Mucosa of descending colon (tissue), 3 donors: ENCODE data around the gene RNF168. TPM values are rescaled to one million over a fixed set of nuclear protein-coding genes. Genes with fewer than 3 reads are reported as not detected.
A peak's percentile ranks its signal among the peaks of the same experiment; 100 is the strongest.
"Not testable (repeated sequence)": the region's sequence is repeated elsewhere in the genome, so short reads cannot be mapped to it uniquely, and the experiment has no call there.

Experiments used
- ATAC-seq: fragments of 200-7000 bp; cut with Tn5 transposase; one replicate; pipeline ENCODE4 v1.9.1; 2020; ENCODE audit warnings: mild to moderate bottlenecking, moderate library complexity
- DNase-seq, 3 donors: peaks; one replicate each; pipeline ENCODE4 v3.0.0-alpha.2; 2020
- H3K36me3 ChIP-seq: fragments of 200-600 bp; one replicate; pipeline ENCODE4 v1.8.0; 2021; ENCODE audit warnings: low read depth, mild to moderate bottlenecking
- H3K4me1 ChIP-seq: fragments of 200-600 bp; one replicate; pipeline ENCODE4 v1.8.0; 2021; ENCODE audit warnings: low read depth, mild to moderate bottlenecking
- H3K4me3 ChIP-seq: fragments of 200-600 bp; one replicate; pipeline ENCODE4 v1.8.0; 2021; ENCODE audit warnings: mild to moderate bottlenecking
- H3K9me3 ChIP-seq: fragments of 200-600 bp; one replicate; pipeline ENCODE4 v1.8.0; 2021; ENCODE audit warnings: mild to moderate bottlenecking
- CTCF ChIP-seq: fragments of 200-600 bp; IDR thresholded peaks from one replicate; pipeline ENCODE4 v1.8.0; 2022; ENCODE audit warnings: antibody characterized with exemption, mild to moderate bottlenecking
- intact Hi-C, 2 donors: fragments of 100-400 bp; cut with DNase I in 1 of 2; cut with micrococcal nuclease in 1 of 2; formaldehyde crosslinking; loops; one replicate each; pipeline versions ENCODE4 v1.11.0 to v1.11.1; 2022; cut with DNase I, micrococcal nuclease
- total RNA-seq, 3 donors: library from RNA; stranded (reverse); fragmentation: NEBNext Ultra II Directional in 2 of 3; extraction: Animal tissue kit (Norgen Biotek cat#: 25700) in 2 of 3; gene quantifications; one replicate each; pipeline versions ENCODE4 v1.2.1 to v1.2.4, GENCODE V29; 2021 to 2023
- donor health status: DM: no; HTN: no; CAD: no; lungs with moderate emphysema.
- donor health status: DM: no; HTN: no; CAD: no.
- donor health status: DM: no; HTN: yes; CAD: no.

RNF168 gene
- total RNA-seq, 3 donors from 2014 or later: 23.7 to 29.2 (median 24.9) TPM

GRCh38 chr3:196513697-196514349 lies 10.3 kb upstream of the RNF168 start:
- no peak overlapping the region for H3K4me3 ChIP-seq
- TF ChIP-seq CTCF: no peak
- no peaks in the 10 kb centered on the region for H3K4me1 ChIP-seq
- peaks cover 15% of the 10 kb centered on the region for H3K9me3 ChIP-seq
- no peak for DNase-seq
- intact Hi-C loops: loop anchor here in 1 of 2 donors (10.0 kb wide), 1 partner anchor 259 kb away; no protein-coding TSS in a partner anchor
- ATAC-seq: no peak
- no peaks in the 10 kb centered on the region for H3K36me3 ChIP-seq

- not testable (repeated sequence) for ATAC-seq, H3K36me3 ChIP-seq, H3K4me3 ChIP-seq, H3K4me1 ChIP-seq, DNase-seq, H3K9me3 ChIP-seq
- intact Hi-C loops: loop anchor here in 1 of 2 donors (10.0 kb wide), 1 partner anchor 257 kb away; no protein-coding TSS in a partner anchor
These were observed 8.3 kb upstream of the RNF168 start for GRCh38 chr3:196511646-196512425.

- H3K4me3 ChIP-seq, ATAC-seq, H3K9me3 ChIP-seq, H3K36me3 ChIP-seq, DNase-seq, H3K4me1 ChIP-seq: not testable (repeated sequence)
- intact Hi-C loops: loop anchor here in 1 of 2 donors (10.0 kb wide), 1 partner anchor 256 kb away; no protein-coding TSS in a partner anchor
These were observed 7.5 kb upstream of the RNF168 start for GRCh38 chr3:196511108-196511507.

- intact Hi-C loops: no loop called here
- H3K36me3 ChIP-seq: no peaks in the 10 kb centered on the region
These were observed 3.1 kb upstream of the RNF168 start for GRCh38 chr3:196506687-196507086.

GRCh38 chr3:196504556-196504955 lies 988 bp upstream of the RNF168 start:
- Histone ChIP-seq H3K36me3 (no peaks in the 10 kb centered on the region), H3K9me3 (peaks cover 6% of the 10 kb centered on the region), H3K4me1 (peaks cover 9% of the 10 kb centered on the region), H3K4me3 (no peak overlapping the region)
- TF ChIP-seq CTCF: no peak
- no peak for DNase-seq
- intact Hi-C loops: no loop called here
- no peak for ATAC-seq

More at GRCh38 chr3:196506687-196507086, 3.1 kb upstream of the RNF168 start:
- DNase-seq: no peak
- no peak for ATAC-seq
- Histone ChIP-seq H3K4me1 (no peaks in the 10 kb centered on the region), H3K4me3 (no peak overlapping the region), H3K9me3 (peaks cover 6% of the 10 kb centered on the region)
- no peak for TF ChIP-seq CTCF

GRCh38 chr3:196504077-196504398 lies 470 bp upstream of the RNF168 start:
- H3K9me3 ChIP-seq, ATAC-seq, DNase-seq, H3K36me3 ChIP-seq, H3K4me1 ChIP-seq, intact Hi-C loops, H3K4me3 ChIP-seq: not testable (repeated sequence)

- Histone ChIP-seq H3K9me3 (peaks cover 6% of the 10 kb centered on the region), H3K36me3 (no peaks in the 10 kb centered on the region), H3K4me1 (peaks cover 9% of the 10 kb centered on the region), H3K4me3 (peak overlapping the region; percentile 97)
- TF ChIP-seq CTCF: no peak
- peak; percentile 62 to 69 (median 66) for DNase-seq
- ATAC-seq: peak; percentile 40
- intact Hi-C loops: no loop called here
These were observed 783 bp downstream of the RNF168 start for GRCh38 chr3:196502775-196503195.
